Progenitor cell of endocrine pancreas (in vitro differentiated cells): ENCODE data around the gene ENOSF1. TPM values are rescaled to one million over a fixed set of nuclear protein-coding genes. Genes with fewer than 3 reads are reported as not detected.

Source experiments
- DNase-seq: peaks from one replicate; pipeline ENCODE4 v3.0.0; 2021; ENCODE audit warnings: low spot score; ENCODE audit not compliant: unreplicated experiment
- H3K27ac Mint-ChIP-seq: 2 replicates; pipeline ENCODE4 v1.8.0; 2021; ENCODE audit warnings: mild to moderate bottlenecking, moderate library complexity, mixed read lengths
- H3K27me3 Mint-ChIP-seq: 2 replicates; pipeline ENCODE4 v1.8.0; 2021; ENCODE audit warnings: mixed read lengths
- H3K36me3 Mint-ChIP-seq: 2 replicates; pipeline ENCODE4 v1.8.0; 2022; ENCODE audit warnings: mixed read lengths; ENCODE audit not compliant: insufficient read depth
- H3K4me1 Mint-ChIP-seq: 2 replicates; pipeline ENCODE4 v1.8.0; 2021; ENCODE audit warnings: low read depth, mixed read lengths
- H3K4me3 Mint-ChIP-seq: 2 replicates; pipeline ENCODE4 v1.8.0; 2021; ENCODE audit warnings: low read depth, mild to moderate bottlenecking, moderate library complexity, mixed read lengths
- H3K9me3 Mint-ChIP-seq: 2 replicates; pipeline ENCODE4 v1.8.0; 2021; ENCODE audit warnings: low read depth, mixed read lengths
- CTCF ChIP-seq: fragments of 200-600 bp; sonication (generic); IDR thresholded peaks from one replicate; pipeline ENCODE4 v1.5.0; 2021; ENCODE audit warnings: antibody characterized with exemption, mild to moderate bottlenecking; ENCODE audit not compliant: unreplicated experiment
- total RNA-seq: library from RNA; stranded (reverse); gene quantifications from 2 replicates; pipeline ENCODE4 v1.2.1, GENCODE V29; 2021

ENOSF1 gene
- total RNA-seq, 1 donor from 2014 or later = 70.8 TPM

DNA sequence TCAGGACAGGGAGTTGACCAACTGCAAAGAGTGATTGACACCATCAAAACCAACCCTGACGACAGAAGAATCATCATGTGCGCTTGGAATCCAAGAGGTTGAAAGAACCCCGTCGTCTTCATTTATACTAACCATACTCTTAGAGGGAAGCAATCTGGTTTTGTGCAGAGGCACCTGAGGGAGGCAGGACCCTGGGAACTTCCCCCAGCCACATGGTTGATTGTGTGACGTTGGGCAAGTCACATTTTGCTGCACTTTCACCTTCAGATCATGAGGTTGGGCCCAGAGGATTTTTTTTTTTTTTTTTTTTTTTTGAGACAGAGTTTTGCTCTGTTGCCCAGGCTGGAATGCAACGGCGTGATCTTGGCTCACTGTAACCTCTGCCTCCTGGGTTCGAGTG lies 43.4 kb downstream of the ENOSF1 start:
- H3K9me3 Mint-ChIP-seq = peaks cover 3% of the 10 kb centered on the region

GRCh38 chr18:668260-668659 lies 44.2 kb downstream of the ENOSF1 start:
- DNase-seq = no peak
- no peaks in the 10 kb centered on the region for H3K27me3 Mint-ChIP-seq
- TF ChIP-seq CTCF = no peak
- no peak overlapping the region for H3K4me3 Mint-ChIP-seq
- no peaks in the 10 kb centered on the region for H3K4me1 Mint-ChIP-seq
- H3K36me3 Mint-ChIP-seq = peaks cover 33% of the 10 kb centered on the region
- peaks cover 3% of the 10 kb centered on the region for H3K9me3 Mint-ChIP-seq
- no peak overlapping the region for H3K27ac Mint-ChIP-seq

More for the DNA sequence above, 43.4 kb downstream of the ENOSF1 start:
- peaks cover 32% of the 10 kb centered on the region for H3K36me3 Mint-ChIP-seq
- no peaks in the 10 kb centered on the region for H3K27me3 Mint-ChIP-seq
- no peak for DNase-seq
- TF ChIP-seq CTCF = no peak
- H3K27ac Mint-ChIP-seq = no peak overlapping the region
- H3K4me1 Mint-ChIP-seq = no peaks in the 10 kb centered on the region
- no peak overlapping the region for H3K4me3 Mint-ChIP-seq

DNA sequence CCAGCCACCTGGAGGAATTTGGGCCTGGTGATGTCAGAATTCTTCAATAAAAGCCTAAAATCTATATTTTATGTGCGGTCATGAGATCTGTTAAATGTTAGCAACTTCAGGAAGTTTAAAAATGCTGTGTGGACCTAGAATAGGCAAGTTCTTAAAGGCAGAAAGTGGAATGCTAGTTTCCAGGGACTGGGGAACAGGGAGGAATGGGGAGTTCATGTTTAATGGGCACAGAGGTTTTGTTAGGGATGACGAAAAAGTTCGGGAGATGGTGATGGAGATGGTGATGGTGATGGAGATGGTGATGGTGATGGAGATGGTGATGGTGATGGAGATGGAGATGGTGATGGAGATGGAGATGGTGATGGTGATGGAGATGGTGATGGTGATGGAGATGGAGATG lies 45.8 kb downstream of the ENOSF1 start:
- Mint-ChIP-seq H3K9me3 (peaks cover 7% of the 10 kb centered on the region), H3K27ac (no peak overlapping the region), H3K27me3 (no peaks in the 10 kb centered on the region), H3K36me3 (peaks cover 37% of the 10 kb centered on the region), H3K4me1 (no peaks in the 10 kb centered on the region), H3K4me3 (no peak overlapping the region)
- DNase-seq = no peak
- no peak for TF ChIP-seq CTCF

- TF ChIP-seq CTCF = no peak
- peak overlapping the region; percentile 29 for H3K27ac Mint-ChIP-seq
- peaks cover 10% of the 10 kb centered on the region for H3K9me3 Mint-ChIP-seq
- H3K4me1 Mint-ChIP-seq = no peaks in the 10 kb centered on the region
- H3K27me3 Mint-ChIP-seq = no peaks in the 10 kb centered on the region
- DNase-seq = no peak
- no peak overlapping the region for H3K4me3 Mint-ChIP-seq
- H3K36me3 Mint-ChIP-seq = peaks cover 38% of the 10 kb centered on the region
Measured at GRCh38 chr18:666177-666576, 46.3 kb downstream of the ENOSF1 start.

DNA sequence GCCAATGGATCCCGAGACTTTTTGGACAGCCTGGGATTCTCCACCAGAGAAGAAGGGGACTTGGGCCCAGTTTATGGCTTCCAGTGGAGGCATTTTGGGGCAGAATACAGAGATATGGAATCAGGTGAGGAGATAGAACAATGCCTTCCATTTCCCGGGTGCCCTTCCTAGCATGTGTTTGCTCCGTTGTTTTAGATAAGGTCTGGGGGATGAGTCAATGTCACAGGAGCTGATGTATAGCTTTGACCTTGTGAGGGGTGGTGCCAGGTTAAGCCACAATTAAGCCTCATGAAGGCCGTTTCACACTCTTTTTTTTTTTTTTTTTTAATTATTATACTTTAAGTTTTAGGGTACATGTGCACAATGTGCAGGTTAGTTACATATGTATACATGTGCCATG lies 50.2 kb downstream of the ENOSF1 start:
- no peak for DNase-seq
- peaks cover 9% of the 10 kb centered on the region for H3K4me1 Mint-ChIP-seq
- peaks cover 33% of the 10 kb centered on the region for H3K36me3 Mint-ChIP-seq
- no peak overlapping the region for H3K27ac Mint-ChIP-seq
- no peaks in the 10 kb centered on the region for H3K27me3 Mint-ChIP-seq
- TF ChIP-seq CTCF = no peak
- no peak overlapping the region for H3K4me3 Mint-ChIP-seq
- peaks cover 11% of the 10 kb centered on the region for H3K9me3 Mint-ChIP-seq
